NOMO-1 treated with DMSO at 0.1 percent for 48 hours (cell line): Measurements from ENCODE around the gene FUZ.

Experiments used
- DNase-seq: peaks from one replicate; lab custom pipeline; 2025; ENCODE audit not compliant: unreplicated experiment; lab: John Stamatoyannopoulos, UW

Gene FUZ

DNA sequence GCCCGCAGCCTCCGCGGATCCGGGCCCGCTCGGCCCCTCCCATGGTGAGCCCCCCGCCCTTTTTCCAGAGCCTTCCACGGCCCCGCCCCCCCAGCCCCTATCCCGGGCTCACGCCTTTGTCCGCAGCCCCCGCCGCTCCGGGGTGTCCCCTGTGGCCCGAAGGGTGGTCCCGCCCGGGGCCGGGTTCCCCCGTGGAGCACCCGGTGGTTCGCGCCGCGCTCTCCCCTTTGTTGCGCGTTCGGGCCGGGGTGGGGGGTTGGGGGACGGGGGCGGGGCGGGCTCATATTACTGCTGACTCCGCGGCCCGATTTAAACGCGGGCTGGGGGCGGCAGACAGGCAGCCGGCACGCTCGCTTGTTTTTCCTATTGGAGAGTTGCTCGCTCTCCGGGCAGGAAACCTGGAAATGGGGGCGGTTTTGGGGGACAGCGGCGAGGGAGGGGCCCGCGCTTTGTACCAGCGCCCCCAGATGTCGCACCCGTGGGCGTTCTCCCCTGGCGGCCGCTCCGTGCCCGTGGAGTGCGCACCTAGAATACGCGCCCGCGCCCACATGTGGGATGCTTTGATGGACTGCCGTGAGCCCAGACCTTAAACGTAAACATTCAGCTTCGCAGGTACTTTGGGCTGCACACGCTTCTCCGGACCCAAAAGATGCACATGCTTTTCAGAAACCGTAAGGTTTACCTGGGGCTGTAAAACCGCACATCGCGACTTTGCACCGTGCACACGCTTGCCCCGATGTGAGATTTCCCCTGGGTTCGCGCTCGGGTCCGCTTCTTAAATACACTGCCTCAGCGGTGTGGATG is 38.6 kb upstream of the FUZ start:
- no peak for DNase-seq

DNA sequence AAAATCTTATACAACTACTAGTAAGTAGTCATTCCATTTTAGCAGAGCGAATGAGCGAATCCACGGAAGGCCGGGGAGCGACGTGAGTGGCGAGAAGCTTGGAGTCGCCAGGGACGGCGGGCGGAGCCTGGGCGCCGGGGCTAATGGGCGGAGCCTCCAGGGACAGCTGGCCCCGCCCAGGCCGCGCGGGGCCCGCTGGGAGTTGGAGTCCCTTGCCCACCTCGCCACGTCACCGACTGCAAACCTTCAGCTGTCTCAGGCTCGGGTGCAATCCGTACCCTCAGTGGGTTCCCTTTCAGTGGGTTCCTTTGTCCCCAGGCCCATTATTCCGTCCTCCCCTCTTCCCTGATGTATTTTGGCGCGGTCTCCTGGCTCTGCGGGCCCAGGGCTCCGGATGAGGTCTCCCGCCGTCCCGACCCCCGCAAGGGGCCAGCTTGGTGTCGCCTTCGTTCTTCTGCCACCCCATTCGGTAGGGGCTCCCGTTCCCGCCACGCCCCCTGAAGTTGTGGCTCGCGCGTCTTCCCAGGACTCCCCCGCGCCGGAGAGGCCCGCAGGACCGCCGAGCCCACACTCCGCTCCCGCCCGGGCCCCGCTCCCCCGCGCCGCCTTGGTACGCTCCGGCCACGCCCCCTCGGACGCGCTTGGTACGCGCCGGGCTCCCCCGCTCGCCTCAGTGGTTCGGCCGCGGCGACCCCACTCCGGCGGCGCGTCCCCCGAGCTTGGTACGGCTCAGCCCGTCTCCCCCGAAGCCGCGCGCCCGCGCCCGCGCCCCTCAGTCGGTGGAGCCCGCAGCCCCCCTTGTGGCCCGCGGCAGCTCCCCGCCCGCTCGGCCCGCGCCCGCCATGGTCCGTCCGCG is 37.6 kb upstream of the FUZ start, which contains the start of gene PTOV1:
Gene PTOV1 (plus strand): TSS at position 673 of the 856 bp plus-strand sequence.
- peak; percentile 86 for DNase-seq

DNA sequence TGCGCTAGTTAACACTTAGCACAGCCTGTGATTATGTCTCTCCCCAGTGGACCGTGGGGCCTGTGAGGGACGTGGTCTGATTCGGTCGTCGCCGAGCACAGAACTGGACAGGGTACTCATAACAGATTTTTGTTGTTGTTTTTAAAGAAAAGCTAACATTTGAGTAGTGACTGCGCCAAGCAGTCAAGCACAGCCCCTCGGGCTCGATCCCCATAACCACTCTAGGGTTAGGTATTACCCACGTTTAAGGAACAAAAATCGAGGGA is 37.1 kb upstream of the FUZ start:
- no peak for DNase-seq

DNA sequence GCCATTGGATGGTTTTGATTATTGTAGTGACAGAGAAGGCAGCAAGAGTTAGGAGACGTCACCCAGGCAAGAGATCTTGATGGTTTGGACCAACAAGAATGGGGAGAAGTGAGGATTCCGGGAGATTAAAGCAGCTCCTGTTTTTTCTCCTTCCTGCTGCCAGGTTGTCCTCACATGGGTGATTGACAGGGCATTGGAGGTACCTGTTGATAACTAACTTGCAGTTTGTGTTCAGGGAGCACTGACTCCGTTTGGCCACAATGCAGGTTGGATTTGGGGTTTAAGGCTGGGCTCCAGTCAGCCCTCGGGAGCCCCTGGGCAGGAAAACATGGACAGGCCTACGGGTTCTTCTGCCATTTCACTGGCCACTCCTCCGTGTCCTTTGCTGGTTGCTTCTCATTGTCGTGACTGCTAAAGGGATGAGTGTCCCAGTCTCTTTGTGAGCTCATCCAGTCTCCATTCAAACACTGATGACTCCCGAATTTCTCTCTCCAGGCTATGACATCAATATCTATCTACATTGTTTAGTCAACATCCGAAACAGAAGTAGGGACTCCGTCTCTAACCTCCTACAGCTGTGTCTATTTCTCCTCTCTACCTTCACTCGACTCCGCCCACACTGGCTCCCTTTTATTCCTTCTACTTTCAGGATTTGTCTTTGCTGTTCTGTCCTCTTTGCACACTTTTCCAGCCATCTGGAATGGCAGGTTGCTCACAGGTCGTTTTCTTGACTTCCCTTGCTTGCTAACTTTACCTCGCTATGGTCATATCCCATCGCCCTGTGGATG is 36.5 kb upstream of the FUZ start:
- no peak for DNase-seq

DNA sequence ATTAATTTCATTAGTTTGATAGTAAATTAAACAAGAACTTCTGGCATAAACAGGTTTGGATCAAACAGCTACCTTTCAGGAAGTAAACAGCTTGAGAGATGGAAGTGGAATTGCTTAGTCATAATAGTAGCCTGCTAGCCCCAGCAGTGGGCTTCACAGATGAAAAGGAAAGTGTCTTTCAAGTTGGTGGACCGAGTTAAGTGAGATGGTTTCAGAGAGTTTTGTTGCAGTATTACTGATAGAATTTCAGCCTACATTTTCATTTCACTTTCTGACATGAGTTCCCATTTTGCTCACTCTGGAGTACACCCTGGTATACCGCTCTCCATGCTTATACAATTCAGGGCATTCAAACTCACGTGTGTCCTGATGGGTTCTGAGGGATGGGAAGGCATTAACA is 35.8 kb upstream of the FUZ start:
- DNase-seq = peak; percentile 37

DNA sequence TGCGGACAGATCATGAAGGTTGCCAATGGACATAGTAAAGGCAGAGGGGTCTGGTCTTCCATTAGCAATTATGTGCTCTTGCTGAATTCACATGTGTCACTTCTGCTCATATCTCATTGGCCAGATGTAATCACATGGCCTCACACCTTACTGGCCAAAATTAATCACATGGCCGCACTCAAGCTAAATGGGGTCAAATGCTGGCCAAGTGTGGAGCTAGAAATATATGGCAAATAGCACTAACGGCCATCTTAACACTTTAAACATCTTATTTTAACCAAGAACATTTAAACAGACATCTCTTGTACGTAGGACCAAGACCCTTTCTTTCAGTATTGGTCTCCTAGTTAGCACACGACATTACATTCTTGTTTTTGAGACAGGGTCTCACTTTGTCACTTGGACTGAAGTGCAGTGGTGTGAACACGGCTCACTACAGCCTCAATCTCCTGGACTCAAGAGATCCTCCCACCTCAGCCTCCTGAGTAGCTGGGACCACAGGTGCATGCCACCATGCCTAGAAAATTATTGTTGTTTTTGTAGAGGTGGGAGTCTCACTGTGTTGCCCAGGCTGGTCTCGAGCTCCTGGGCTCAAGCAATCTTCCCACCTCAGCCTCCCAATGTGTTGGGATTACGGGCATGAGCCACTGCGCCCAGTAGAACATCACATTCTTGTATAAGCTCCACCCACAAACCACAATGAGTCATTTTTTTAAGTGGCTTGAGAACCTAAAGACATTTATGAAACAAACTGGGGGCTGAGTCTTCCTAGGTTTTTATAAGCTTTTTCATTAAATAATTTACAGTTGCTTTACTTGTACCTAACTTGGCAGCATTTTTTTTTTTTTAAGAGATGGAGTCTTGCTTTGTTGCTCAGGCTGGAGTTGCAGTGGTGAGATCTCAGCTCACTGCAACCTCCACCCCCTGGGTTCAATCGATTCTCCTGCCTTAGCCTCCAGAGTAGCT is 34.9 kb upstream of the FUZ start:
- peak; percentile 77 for DNase-seq

DNA sequence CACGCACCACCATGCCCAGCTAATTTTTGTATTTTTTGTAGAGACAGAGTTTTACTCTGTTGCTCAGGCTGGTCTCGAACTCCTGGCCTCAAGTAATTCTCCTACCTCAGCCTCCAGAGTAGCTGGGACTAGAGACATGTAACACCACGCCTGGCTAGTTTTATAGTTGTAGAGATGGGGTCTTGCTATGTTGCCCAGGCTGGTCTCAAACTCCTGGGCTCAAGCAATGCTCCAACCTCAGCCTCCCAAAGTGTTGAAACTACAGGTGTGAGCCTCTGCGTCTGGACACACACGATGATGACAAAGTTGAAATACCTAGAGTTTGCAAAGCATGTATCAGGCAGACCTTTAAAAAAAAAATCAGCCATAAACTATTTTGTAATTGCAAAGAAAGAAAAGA is 33.3 kb upstream of the FUZ start:
- DNase-seq = no peak

DNA sequence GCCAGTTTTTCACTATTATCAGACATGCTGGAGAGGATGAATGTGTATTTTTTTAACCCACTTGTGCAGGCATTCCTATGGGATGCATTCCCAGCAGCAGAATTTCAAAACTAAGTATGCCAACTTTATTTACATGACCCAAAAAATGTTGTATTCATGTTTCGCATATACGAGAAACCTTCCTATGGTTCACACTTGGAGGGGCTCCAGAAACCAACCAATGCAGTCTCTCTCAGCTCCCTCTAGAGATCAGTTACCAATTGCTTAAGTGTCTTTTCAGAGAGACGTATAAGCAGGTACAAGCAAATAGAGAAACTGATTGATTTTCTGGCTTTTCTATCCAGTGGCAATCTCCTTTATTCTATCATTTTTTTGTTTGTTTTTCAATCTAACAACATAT is 32.3 kb upstream of the FUZ start:
- DNase-seq = no peak

DNA sequence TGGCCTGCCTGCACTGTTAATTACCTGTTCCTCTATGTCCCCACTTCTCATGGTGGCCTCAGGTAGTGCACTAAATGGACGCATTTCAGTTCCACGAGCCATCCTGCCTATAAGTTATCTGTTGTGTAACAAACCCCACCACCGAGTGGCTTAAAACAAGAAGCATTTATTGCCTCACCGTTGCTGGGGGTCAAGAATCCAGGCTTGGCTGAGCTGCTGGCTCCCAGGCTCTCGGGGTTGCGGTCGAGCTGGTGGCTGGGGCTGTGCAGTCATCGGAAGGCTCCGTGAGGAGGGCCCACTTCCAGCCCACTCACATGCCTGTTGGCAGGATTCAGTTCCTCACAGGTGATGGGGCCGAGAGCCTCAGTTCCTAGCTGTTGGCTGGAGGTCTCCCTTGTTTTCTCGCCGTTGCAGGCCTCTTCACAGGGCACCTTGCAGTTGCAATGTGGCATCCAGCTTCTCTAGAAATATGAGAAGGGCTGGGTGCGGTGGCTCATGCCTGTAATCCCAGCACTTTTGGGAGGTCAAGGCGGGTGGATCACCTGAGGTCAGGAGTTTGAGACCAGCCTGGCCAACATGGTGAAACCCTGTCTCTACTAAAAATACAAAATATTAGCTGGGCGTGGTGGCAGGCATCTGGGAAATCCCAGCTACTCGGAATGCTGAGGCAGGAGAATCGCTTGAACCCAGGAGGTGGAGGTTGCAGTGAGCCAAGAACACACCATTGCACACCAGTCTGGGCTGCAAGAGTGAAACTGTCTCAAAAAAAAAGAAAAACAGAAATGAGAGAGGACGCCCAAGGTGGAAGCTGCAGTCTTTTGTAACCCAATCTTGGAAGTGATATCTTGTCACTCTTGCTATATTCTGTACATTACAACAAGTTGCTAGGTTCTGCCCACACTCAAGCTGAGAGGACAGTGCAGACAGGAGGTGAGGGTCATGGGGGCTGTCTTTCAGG is 31.3 kb upstream of the FUZ start:
- peak; percentile 89 for DNase-seq

DNA sequence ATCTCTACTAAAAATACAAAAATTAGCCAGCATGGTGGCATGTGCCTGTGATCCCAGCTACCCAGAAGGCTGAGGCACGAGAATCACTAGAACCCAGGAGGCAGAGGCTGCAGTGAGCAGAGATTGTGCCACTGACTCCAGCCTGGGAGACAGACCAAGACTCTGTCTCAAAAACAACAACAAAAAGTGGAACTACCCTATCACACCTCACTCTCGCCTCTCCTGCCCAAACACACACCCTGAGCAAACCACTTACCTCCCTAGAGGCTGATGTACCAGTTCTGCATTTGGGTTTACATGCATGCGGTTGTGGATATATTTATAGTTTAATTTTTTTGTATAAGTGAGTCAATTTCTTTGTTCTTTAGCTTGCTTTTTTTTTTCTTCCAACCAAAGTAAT is 30.2 kb upstream of the FUZ start:
- peak; percentile 27 for DNase-seq

DNA sequence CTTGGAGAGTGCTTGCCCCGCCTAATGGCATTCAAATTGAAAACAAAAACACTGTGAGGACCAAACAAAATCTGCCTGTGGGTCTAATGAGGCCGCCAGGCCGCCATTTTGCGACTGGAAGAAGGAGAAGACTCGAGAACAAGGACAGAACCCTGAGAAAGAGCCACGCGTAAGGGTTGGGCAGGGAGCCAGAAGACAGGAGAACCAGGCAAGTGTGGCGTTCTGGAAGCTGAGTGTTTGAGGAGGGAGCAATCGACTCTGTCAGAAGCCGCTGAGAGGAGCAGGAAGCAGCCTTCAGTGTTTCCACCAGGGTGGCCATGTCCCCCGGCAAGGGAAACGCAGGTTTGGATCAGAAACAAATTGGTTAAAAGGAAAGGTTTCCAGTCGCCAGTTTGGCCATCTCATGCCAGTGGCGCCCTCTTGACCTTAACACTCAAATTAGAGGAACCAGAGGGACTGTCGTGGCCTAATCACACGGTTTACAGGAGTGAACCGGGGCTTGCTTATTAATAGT is 27.7 kb upstream of the FUZ start:
- no peak for DNase-seq

DNA sequence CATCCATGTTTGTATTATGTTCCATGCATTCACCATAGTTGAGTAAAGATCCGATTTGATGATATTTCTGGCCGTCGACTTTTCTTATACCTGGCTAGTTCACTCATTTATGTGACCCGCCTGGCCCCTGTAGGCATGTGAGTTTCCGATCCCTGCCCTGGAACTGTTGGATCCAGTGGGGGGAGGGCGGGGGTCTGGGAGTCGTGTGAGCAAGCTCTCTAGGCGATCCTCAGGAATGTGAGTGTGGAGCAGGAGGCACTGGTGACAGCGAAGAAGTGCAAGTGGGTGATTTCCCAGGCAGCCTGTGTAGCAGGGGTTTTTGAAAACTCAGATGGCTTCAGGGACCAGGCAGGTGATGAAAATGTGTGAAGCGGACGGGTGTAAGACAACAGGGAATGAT is 27.2 kb upstream of the FUZ start:
- no peak for DNase-seq

DNA sequence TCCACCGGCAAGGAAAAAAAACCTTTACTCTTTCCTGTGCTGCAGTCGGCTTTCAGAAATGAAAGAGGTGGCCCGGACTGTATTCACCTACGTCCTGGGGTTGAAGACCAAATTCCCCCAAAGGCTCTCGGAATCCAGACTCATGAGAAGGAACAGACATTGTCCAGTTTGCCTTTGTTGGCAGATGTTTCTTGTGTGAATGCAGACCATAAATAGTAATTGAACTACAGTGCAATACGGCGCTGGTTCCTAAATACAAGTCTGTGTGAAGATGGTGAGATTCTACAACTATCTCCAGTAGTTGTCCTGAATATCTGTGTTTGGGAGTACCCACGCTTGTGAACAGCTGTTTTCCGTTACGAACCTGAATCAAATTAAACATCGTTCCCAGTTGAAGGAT is 26.6 kb upstream of the FUZ start:
- DNase-seq = no peak

DNA sequence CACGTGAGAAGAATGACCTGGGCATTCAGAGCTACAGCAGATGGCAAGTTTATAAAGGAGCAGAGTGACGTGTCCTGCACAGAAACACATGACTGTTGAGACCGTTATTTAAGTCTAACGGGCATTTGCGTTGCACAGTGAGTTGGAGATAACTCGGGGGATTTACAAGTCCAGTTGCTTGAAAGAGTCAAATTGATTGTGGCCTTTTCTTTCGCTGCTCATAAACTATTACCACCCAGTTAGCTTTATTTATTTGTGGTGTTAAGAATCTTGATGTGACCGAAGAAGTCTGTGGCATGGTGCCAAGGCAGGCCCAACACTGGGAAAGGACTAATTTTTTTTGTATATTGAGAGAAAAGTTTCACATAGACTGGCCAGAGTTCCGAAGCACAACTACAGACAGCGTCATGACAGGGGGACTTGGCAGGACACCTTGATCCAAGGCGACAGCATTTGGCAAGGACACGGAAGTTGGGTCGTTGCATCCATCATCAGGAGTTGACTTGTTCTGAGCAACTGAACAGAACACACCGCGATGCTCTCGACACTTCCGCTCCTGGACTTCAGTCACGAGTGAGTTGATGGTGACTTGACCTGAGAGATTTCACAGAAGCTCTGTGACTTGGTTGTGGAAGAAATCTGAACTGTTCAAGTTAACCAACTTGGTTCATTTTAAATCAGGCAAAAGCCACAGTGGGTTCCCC is 25.9 kb upstream of the FUZ start:
- no peak for DNase-seq

DNA sequence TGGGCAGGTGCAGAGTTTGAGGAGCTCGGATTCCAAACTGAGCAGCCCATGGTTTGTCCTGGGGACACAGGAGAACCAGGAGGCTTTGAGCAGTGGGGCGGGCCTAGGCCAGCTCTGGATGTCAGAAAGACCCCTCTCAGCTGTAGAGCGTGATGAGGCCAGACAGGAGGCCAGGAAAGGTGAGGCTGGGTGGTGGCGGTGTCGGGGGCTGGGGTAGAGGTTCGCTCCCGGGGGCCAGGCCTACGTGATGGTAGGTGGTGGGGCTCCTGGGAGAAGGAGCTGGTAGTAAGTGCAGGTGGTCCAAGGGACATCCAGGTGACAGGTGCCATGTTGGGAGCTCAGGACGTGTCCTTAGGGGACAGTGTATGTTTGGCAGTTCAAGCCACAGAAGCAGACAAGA is 24.3 kb upstream of the FUZ start:
- DNase-seq = no peak

DNA sequence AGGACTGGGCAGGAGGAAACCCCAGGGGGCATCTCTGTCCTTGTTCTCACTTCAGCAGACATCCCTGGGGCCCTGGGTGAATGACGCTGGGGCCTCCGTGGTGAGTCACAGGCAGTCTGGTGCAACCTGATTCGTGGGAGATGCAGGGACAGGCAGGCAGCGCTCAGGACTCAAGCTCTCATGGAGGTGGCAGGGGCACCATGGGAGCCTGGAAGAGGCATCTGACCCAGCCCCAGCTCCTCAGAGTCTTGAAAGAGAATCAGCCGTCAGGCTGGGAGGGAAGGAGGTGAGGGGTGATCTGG is 23.9 kb upstream of the FUZ start:
- DNase-seq = no peak

DNA sequence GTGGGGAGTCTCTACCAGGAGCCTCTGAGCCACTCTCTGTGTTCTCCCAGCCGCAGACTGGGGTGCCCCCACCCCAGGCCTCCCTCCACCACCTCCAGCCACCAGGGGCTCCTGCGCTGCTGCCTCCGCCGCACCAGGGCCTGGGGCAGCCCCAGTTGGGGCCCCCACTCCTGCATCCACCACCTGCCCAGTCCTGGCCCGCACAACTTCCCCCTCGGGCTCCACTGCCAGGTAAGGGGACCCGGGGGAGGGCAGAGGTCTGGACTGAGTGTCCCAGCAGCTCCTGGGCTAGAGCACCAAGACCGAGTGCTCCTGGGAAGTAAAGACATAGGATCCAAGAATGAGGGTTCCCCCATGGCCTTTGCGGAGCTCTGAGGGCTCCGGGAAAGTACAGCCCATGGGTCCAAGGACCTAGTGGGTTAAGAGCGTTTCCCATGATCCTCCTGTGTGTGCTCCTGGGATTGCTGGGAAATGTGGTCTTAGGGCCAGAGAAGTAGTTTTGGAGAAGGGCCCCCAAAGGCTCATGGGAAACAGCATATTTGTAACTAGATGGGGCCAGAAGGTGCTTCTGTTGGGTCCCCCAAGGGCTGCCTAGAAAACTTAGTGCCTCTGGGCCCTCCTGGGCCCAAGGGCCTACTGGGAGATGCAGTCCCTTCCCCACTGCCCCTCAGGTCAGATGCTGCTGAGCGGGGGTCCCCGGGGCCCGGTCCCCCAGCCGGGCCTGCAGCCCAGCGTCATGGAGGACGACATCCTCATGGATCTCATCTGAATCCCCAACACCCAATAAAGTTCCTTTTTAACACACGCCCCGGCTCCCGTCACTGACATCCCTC is 23.3 kb upstream of the FUZ start:
- no peak for DNase-seq

DNA sequence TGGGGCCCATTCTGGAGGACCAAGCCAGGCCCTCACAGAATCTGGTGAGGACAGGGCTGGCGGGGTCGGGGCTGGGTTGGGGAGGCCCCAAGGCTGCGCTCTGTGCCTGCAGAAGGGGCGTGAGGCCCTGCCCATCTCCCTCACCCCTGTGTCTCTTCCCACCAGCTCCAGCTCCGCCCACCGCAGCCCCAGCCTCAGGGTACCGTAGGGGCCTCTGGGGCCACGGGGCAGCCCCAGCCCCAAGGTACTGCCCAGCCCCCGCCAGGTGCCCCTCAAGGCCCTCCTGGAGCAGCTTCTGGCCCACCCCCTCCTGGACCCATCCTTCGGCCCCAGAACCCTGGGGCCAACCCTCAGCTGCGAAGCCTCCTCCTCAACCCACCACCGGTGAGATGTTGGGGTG is 22.5 kb upstream of the FUZ start:
- DNase-seq = no peak
